Stimulated activated CD8-positive, alpha-beta memory T cell treated with anti-CD3 and anti-CD28 coated beads, Interleukin-12 subunit alpha, Interleukin-12 subunit beta, amount 100 ng/mL, for 1 hour (primary cell): ENCODE data around the gene CCSER2.
"Not testable (repeated sequence)": the region's sequence is repeated elsewhere in the genome, so short reads cannot be mapped to it uniquely, and the experiment has no call there.

Experiments used
- DNase-seq: peaks from one replicate; pipeline ENCODE4 v3.0.0-alpha.2; 2020; ENCODE audit warnings: low read depth

The CCSER2 gene

GRCh38 chr10:84328418-84329195 lies at the start of gene CCSER2:
CCSER2 (plus strand) TSS chr10:84328589; CDS start chr10:84371053, 42,464 bp downstream.
- peak; percentile 86 for DNase-seq

GRCh38 chr10:84279876-84280475 lies 48.4 kb upstream of the CCSER2 start:
- not testable (repeated sequence) for DNase-seq

- no peak for DNase-seq
Measured at GRCh38 chr10:84286695-84287094, 41.7 kb upstream of the CCSER2 start.

- DNase-seq: no peak
Measured at GRCh38 chr10:84288151-84288550, 40.2 kb upstream of the CCSER2 start.

- DNase-seq: no peak
Measured at GRCh38 chr10:84289521-84290200, 38.7 kb upstream of the CCSER2 start.

GRCh38 chr10:84290235-84290634 lies 38.2 kb upstream of the CCSER2 start:
- DNase-seq: no peak

GRCh38 chr10:84291384-84291783 lies 37.0 kb upstream of the CCSER2 start:
- DNase-seq: no peak

GRCh38 chr10:84292502-84292901 lies 35.9 kb upstream of the CCSER2 start:
- no peak for DNase-seq

- no peak for DNase-seq
Measured at GRCh38 chr10:84293171-84293570, 35.2 kb upstream of the CCSER2 start.

- no peak for DNase-seq
Measured at GRCh38 chr10:84293574-84294016, 34.8 kb upstream of the CCSER2 start.

GRCh38 chr10:84294766-84295447 lies 33.5 kb upstream of the CCSER2 start:
- DNase-seq: no peak

- no peak for DNase-seq
Measured at GRCh38 chr10:84296091-84296981, 32.1 kb upstream of the CCSER2 start.

- no peak for DNase-seq
Measured at GRCh38 chr10:84298057-84298456, 30.3 kb upstream of the CCSER2 start.

- no peak for DNase-seq
Measured at GRCh38 chr10:84302223-84302622, 26.2 kb upstream of the CCSER2 start.

GRCh38 chr10:84306751-84307384 lies 21.5 kb upstream of the CCSER2 start:
- no peak for DNase-seq

GRCh38 chr10:84308021-84308420 lies 20.4 kb upstream of the CCSER2 start:
- no peak for DNase-seq

- DNase-seq: no peak
Measured at GRCh38 chr10:84308481-84309304, 19.7 kb upstream of the CCSER2 start.

- DNase-seq: no peak
Measured at GRCh38 chr10:84310470-84310869, 17.9 kb upstream of the CCSER2 start.

GRCh38 chr10:84311576-84311975 lies 16.8 kb upstream of the CCSER2 start:
- no peak for DNase-seq

GRCh38 chr10:84312816-84313215 lies 15.6 kb upstream of the CCSER2 start:
- DNase-seq: no peak
